Measurements from ENCODE around the gene SLX4IP.
"Not testable (repeated sequence)": the region's sequence is repeated elsewhere in the genome, so short reads cannot be mapped to it uniquely, and the experiment has no call there.

Gene SLX4IP

DNA sequence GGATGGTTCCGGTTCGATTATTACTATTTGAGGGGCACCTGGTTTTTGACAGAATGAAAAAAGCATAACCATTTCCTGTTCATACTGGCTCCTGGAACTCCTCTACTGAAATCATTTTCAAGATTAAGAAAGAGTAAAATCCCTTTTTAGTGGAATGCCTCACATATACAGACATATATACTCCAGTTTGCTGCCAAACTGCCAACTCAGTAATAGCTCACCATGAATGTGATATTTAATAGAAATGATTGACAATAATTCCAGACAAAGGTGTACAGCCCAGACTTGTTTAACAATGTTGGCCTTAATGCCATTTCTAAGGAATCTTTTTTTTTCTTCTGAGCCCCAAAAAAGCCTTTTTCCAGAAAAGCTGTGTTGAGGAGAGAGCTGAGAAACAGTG lies 145.6 kb downstream of the SLX4IP start:
- FAIRE-seq = no peak

DNA sequence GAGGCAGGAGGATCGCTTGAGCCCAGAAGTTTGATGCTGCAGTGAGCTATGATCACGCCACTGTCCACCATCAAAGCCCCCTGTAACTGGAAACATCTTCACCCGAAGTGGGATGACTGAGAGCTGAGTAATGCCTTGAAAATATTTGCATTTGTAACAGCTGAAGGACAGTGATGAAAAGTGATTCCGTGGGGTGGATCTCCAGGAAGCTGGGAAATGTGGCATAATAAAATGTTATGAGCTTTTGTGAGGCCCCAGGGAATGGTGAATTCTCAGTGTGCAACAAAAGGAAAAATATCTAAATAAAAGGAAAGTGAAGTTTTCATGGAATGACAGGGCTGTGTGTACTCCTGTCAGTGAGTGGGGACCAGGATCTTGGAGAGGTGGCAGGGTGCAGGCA lies 146.7 kb downstream of the SLX4IP start:
- no peak for FAIRE-seq

GRCh38 chr20:10584371-10584770 lies 149.3 kb downstream of the SLX4IP start:
- no peak for FAIRE-seq

GRCh38 chr20:10585308-10585707 lies 150.2 kb downstream of the SLX4IP start:
- FAIRE-seq = no peak

GRCh38 chr20:10586296-10586695 lies 151.2 kb downstream of the SLX4IP start:
- FAIRE-seq = no peak

DNA sequence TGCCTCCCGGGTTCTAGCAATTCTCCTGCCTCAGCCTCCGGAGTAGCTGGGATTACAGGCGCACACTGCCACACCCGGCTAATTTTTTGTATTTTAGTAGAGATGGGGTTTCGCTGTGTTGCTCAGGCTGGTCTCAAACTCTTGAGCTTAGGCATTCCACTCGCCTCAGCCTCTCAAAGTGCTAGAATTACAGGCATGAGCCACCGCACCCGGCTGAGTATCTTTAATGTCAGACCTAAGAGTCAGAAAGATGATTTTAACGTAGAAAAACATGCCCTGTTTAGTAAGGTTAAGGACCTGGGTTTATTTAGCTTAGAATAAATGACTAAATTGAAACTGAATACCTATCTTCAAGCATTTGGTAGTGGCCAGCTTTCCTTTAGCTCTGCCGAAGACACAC lies 155.3 kb downstream of the SLX4IP start:
- FAIRE-seq = not testable (repeated sequence)

GRCh38 chr20:10590950-10591671 lies 156.0 kb downstream of the SLX4IP start:
- no peak for FAIRE-seq

- no peak for FAIRE-seq
Measured at GRCh38 chr20:10591946-10592521, 156.9 kb downstream of the SLX4IP start.

DNA sequence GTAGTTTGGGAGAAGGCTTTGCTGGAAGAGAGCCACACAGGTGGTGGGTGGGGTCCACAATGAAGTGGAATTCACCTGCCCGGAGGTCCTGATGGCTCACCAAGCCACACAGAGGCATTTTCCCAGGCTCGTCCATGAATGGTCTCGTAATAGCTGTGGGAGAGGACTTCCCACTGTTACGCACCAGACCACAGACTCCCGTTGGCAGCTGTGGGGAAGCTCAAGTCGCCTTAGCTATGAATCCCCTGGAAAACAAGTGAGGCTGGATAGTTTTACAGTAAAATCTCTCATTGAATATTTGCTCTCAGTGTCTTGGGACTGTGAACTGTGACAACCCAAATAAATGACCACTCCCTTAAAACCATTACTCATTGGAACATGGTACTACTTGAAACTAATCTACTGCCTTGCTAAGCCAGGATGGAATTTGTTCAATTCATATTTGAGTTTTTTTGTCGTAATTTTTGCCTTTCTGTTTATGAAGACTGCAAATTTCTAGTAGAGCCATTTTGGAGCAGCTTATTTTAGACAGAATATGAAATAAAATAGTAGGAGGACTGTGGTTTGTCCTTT lies 159.3 kb downstream of the SLX4IP start:
- FAIRE-seq = no peak

GRCh38 chr20:10595266-10595665 lies 160.2 kb downstream of the SLX4IP start:
- no peak for FAIRE-seq

DNA sequence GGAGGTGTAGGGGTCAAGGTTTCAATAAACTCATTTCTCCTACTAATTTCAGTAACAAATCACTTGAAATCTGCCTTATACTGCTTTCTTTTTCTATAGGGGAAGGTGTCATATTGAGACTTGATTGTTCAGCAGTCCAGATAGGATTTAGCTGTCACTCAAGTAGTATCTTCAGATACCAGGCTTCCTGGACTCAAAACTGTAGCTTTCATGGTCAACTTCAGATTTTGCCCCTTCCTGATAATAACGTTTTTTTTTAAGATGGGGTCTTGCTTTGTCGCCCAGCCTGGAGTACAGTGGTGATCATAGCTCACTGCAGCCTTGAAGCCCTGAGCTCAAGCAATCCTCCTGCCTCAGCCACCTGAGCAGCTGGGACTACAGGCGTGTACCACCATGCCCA lies 160.9 kb downstream of the SLX4IP start:
- FAIRE-seq = no peak

GRCh38 chr20:10596710-10597121 lies 161.6 kb downstream of the SLX4IP start:
- FAIRE-seq = no peak

DNA sequence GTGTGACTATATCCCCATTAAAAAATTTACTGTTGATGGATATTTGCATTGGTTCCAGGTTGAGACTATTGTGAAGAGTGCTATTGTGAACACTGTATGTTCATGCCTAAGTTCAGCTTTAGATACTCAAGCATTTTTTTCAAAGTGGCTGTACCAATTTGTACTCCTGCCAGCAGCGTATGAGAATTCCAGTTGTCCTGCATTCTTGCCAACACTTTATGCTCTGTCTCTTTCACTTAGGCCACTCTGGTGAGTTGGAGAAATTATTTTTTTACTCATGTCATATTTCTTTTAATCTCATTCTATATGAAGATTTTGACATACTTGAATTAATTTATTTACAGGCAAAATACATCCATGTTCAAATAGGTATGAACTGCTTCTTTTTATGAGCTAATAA lies 162.5 kb downstream of the SLX4IP start:
- FAIRE-seq = no peak

DNA sequence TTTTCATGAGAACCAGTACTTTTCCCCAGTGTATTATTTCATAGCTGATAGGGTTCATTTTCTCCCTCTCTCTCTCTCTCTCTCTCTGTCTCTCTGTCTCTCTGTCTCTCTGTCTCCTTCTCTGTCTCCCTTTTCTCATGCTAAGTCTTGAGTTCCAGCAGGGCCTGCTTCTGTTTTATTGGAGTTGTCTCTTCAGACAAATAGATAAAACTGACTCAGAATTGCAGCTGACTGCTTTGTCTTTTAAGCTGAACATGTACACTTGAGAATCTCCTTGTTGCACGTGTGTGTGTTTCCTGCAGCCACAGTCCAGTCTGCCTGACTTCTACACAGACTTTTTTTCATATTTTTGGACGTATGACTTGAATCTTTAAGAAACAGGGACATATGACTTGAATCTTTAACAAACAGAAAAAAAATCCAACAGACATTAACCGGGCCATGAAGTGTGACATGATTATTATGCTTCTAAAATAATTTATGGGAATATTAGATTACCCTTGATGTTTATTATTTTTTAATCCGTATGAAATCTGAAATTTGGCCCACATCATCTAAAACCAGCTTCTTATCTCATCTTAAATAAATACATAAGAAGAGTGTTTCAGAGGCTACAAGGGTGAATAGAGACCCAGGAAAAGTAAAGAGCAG lies 167.2 kb downstream of the SLX4IP start:
- no peak for FAIRE-seq

DNA sequence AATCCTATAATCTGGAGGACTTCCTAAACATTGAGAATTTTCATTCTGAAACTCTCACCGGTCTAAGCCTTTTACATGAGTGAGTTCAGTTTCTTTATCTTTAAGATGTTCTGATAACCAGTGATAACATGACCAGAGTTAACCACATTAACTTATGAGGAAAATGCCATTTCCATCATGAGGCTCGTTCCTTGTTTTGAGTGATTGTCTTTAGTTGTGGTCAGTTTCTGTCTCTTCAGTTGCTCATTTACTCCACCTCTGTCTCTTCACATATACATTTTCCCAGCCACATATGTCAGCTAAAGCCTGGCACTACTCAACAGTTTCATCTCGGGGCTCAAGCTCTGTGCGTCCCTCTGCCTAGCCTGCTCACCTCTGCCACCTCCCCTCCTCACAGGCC lies 168.3 kb downstream of the SLX4IP start:
- no peak for FAIRE-seq

DNA sequence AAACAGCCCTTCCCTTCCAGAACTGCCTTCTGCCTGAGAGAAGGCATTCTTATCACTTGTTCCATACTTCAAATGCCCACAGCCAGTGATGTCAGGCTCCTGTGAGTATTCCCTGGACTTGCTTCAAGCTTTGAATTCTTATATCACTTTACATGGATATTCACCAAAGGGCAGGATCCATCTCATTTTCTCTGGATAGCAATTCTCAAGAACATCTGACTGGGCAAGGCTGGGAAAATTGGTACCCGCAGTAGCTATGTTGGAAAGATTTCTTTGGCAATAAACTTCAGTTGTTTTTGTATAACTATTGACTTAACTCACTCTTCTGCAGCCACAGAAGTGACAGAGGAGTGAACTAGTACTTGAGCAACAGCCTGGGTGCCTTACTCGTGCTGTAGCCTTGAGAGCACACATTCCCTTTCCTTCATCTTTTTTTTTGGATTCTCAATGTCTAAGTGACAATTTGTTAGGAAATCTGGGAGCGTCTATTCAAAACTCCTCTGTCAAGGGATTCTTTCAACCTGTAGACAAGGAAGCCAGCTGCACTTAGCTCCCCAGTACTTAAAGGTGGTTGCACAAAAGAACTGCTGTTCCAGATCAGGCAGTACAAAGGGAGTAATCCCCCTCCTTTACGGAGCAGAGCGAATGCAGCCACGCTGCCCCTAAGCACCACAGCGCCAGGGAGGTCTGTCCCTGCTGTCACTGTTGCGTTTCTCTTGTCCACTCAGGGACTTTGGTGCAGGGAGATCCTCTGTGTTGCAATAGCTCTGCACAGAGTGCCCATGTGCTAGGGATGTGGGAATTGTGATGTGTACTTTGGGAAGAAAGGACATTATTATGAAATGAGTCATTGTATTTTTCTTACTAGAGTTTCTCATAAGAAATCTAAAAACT lies 169.1 kb downstream of the SLX4IP start:
- no peak for FAIRE-seq

GRCh38 chr20:10604865-10605440 lies 169.8 kb downstream of the SLX4IP start:
- no peak for FAIRE-seq

GRCh38 chr20:10605547-10606195 lies 170.6 kb downstream of the SLX4IP start:
- FAIRE-seq = no peak

GRCh38 chr20:10609276-10609675 lies 174.2 kb downstream of the SLX4IP start:
- FAIRE-seq = no peak

- FAIRE-seq = no peak
Measured at GRCh38 chr20:10609770-10610169, 174.7 kb downstream of the SLX4IP start.

DNA sequence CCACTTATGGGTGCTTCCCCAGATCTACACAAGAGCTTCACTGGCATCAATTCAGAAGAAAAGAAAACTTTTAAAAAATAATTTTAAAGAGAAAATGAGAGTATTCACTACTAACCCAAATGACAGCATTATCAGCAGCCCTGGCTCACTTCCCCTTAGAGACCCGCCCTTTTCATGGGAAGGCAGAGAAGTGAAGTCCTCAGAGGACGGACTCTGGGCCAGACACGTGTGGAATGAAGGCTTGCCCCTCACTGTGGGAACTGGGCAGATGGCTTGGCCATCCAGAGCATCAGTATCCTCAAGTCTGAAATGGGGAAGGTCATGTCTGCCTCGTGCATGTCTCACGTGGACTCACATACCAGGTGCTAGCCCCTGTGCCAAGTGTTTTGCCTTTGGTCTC lies 175.1 kb downstream of the SLX4IP start:
- no peak for FAIRE-seq

DNA sequence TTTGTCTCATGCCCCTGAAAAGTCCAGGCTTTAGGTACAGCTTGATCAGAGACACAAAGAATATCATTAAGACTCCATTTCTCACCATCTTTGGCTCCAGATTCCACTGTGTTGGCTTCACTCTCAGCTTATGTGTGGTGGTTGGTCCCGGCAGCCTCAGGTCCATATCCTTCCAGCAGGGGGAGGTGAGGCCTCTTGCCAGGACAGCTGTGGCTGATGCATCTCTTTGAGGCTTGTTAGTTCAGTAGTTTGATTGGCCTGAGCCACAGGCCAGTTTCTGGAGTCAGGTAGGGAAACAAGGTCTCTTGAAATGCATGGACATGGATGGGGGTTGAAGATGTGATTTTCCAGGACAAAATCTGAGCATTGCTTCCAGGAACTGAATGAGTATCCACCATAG lies 176.3 kb downstream of the SLX4IP start:
- FAIRE-seq = no peak

All from TTC549 (cell line).